Erythroblast (primary cell): Measurements from ENCODE around the gene LRRC28.

Experiments
- DNase-seq, 2 experiments: peaks; one replicate each; lab custom pipeline; 2025; lab: John Stamatoyannopoulos, UW
- GATA1 ChIP-seq: IDR thresholded peaks from 2 replicates; pipeline ENCODE4 v1.6.1; 2011; ENCODE audit warnings: low read depth, mild to moderate bottlenecking, control low read depth, low read length, moderate library complexity
- POLR2A ChIP-seq: IDR thresholded peaks from 2 replicates; pipeline ENCODE4 v1.6.1; 2011; ENCODE audit warnings: mild to moderate bottlenecking, low read length

The LRRC28 gene

GRCh38 chr15:99424131-99424571 is 172.9 kb downstream of the LRRC28 start:
- no peak for DNase-seq
- TF ChIP-seq GATA1: no peak
- TF ChIP-seq POLR2A: no peak

- no peak for DNase-seq
- no peak for TF ChIP-seq GATA1
- TF ChIP-seq POLR2A: no peak
Measured at GRCh38 chr15:99424978-99425656, 173.8 kb downstream of the LRRC28 start.

- no peak for DNase-seq
- no peak for TF ChIP-seq POLR2A
- no peak for TF ChIP-seq GATA1
Measured at GRCh38 chr15:99425657-99426301, 174.5 kb downstream of the LRRC28 start.

- DNase-seq: no peak
- TF ChIP-seq POLR2A: no peak
- TF ChIP-seq GATA1: no peak
Measured at GRCh38 chr15:99426431-99427105, 175.3 kb downstream of the LRRC28 start.

- TF ChIP-seq GATA1 (no peak), POLR2A (no peak)
Measured at GRCh38 chr15:99427210-99427609, 175.9 kb downstream of the LRRC28 start.

GRCh38 chr15:99427668-99428361 is 176.5 kb downstream of the LRRC28 start:
- DNase-seq: no peak
- TF ChIP-seq GATA1 (no peak), POLR2A (no peak)

More at GRCh38 chr15:99427210-99427609, 175.9 kb downstream of the LRRC28 start:
- no peak for DNase-seq

- TF ChIP-seq GATA1 (no peak), POLR2A (no peak)
- no peak for DNase-seq
Measured at GRCh38 chr15:99429681-99430081, 178.4 kb downstream of the LRRC28 start.

- TF ChIP-seq POLR2A: no peak
- TF ChIP-seq GATA1: no peak
- no peak for DNase-seq
Measured at GRCh38 chr15:99430881-99431401, 179.7 kb downstream of the LRRC28 start.

- TF ChIP-seq POLR2A (no peak), GATA1 (no peak)
- no peak for DNase-seq
Measured at GRCh38 chr15:99431661-99432091, 180.4 kb downstream of the LRRC28 start.

- DNase-seq: no peak
Measured at GRCh38 chr15:99432271-99433025, 181.2 kb downstream of the LRRC28 start.

GRCh38 chr15:99433026-99433756 is 181.9 kb downstream of the LRRC28 start:
- DNase-seq: peak in 1 of 2 experiments; percentile 5
- no peak for TF ChIP-seq POLR2A
- no peak for TF ChIP-seq GATA1

More at GRCh38 chr15:99432271-99433025, 181.2 kb downstream of the LRRC28 start:
- TF ChIP-seq POLR2A (no peak), GATA1 (no peak)
